Mesendoderm (in vitro differentiated cells): Measurements from ENCODE around the gene MRPS18C.

Source experiments
- DNase-seq: peaks from one replicate; pipeline ENCODE4 v3.0.0; 2013
- H2AK5ac ChIP-seq: 2 replicates; pipeline ENCODE4 v1.6.1; 2013; ENCODE audit warnings: low read length, inconsistent platforms
- H2BK120ac ChIP-seq: 2 replicates; pipeline ENCODE4 v1.6.1; 2013; ENCODE audit warnings: low read depth, mild to moderate bottlenecking, low read length, moderate library complexity, mixed read lengths
- H2BK15ac ChIP-seq: replicated peaks from 2 replicates; pipeline ENCODE4 v1.6.1; 2013; ENCODE audit warnings: low read depth, mild to moderate bottlenecking, moderate library complexity
- H2BK5ac ChIP-seq: 2 replicates; pipeline ENCODE4 v1.6.1; 2013; ENCODE audit warnings: low read length, inconsistent platforms
- H3K18ac ChIP-seq: 2 replicates; pipeline ENCODE4 v1.6.1; 2013; ENCODE audit warnings: mild to moderate bottlenecking, low read length, mixed read lengths
- H3K23ac ChIP-seq: one replicate; pipeline ENCODE4 v1.6.1; 2013; ENCODE audit warnings: low read length
- H3K27ac ChIP-seq: 2 replicates; pipeline ENCODE4 v1.5.1; 2013; ENCODE audit warnings: low read depth, mild to moderate bottlenecking, inconsistent platforms, low read length, moderate library complexity
- H3K27me3 ChIP-seq: 2 replicates; pipeline ENCODE4 v1.6.1; 2013; ENCODE audit warnings: low read length, control low read depth, mild to moderate bottlenecking, inconsistent platforms; ENCODE audit not compliant: insufficient read depth, poor library complexity
- H3K36me3 ChIP-seq: 2 replicates; pipeline ENCODE4 v1.6.1; 2013; ENCODE audit warnings: low read length, inconsistent platforms; ENCODE audit not compliant: control insufficient read depth, insufficient read depth
- H3K4ac ChIP-seq: one replicate; pipeline ENCODE4 v1.6.1; 2013; ENCODE audit warnings: low read depth, mild to moderate bottlenecking, low read length, moderate library complexity
- H3K4me1 ChIP-seq: 2 replicates; pipeline ENCODE4 v1.6.1; 2013; ENCODE audit warnings: low read depth, low read length, inconsistent platforms; ENCODE audit not compliant: control insufficient read depth
- H3K4me2 ChIP-seq: 2 replicates; pipeline ENCODE4 v1.6.1; 2013; ENCODE audit warnings: low read length
- H3K4me3 ChIP-seq: 2 replicates; pipeline ENCODE4 v1.5.1; 2013; ENCODE audit warnings: mild to moderate bottlenecking, low read length
- H3K56ac ChIP-seq: one replicate; pipeline ENCODE4 v1.6.1; 2013; ENCODE audit warnings: low read length
- H3K79me1 ChIP-seq: 2 replicates; pipeline ENCODE4 v1.6.1; 2013; ENCODE audit warnings: low read length, inconsistent platforms
- H3K79me2 ChIP-seq: 2 replicates; pipeline ENCODE4 v1.6.1; 2013; ENCODE audit warnings: mild to moderate bottlenecking, low read length; ENCODE audit not compliant: control insufficient read depth, insufficient read depth
- H3K9ac ChIP-seq: 2 replicates; pipeline ENCODE4 v1.6.1; 2013; ENCODE audit warnings: low read length, inconsistent platforms
- H4K5ac ChIP-seq: one replicate; pipeline ENCODE4 v1.6.1; 2013; ENCODE audit warnings: low read length
- H4K8ac ChIP-seq: one replicate; pipeline ENCODE4 v1.6.1; 2013; ENCODE audit warnings: low read depth, mild to moderate bottlenecking, control low read depth, low read length, moderate library complexity
- whole genome bisulfite sequencing: extraction: QIAGEN DNeasy Blood & Tissue Kit; methylation state at CpG from one replicate; pipeline ENCODE4 v1.1.7; 2013; ENCODE audit warnings: low lambda C conversion rate, missing lambda C conversion rate; ENCODE audit not compliant: insufficient coverage; ENCODE audit errors: extremely low coverage; 5-methylcytosine and 5-hydroxymethylcytosine counted together

Gene MRPS18C

GRCh38 chr4:83454686-83455085 is 1.2 kb upstream of the MRPS18C start:
- Histone ChIP-seq H3K79me2 (peaks cover 14% of the 10 kb centered on the region), H3K9ac (peak overlapping the region; percentile 95), H2BK15ac (no peak overlapping the region), H3K4me2 (peak overlapping the region; percentile 92), H3K4me1 (peaks cover 3% of the 10 kb centered on the region), H4K8ac (peak overlapping the region; percentile 76), H3K79me1 (peaks cover 9% of the 10 kb centered on the region), H3K27me3 (no peaks in the 10 kb centered on the region), H3K4me3 (peak overlapping the region; percentile 96), H3K4ac (no peak overlapping the region), H3K27ac (no peak overlapping the region), H2BK120ac (no peak overlapping the region), H3K56ac (peak overlapping the region; percentile 97), H3K23ac (no peak overlapping the region), H3K18ac (no peak overlapping the region), H3K36me3 (no peaks in the 10 kb centered on the region), H2AK5ac (no peak overlapping the region), H4K5ac (no peak overlapping the region), H2BK5ac (no peak overlapping the region)
- DNase-seq: no peak
- no CpG with 5 or more reads among the region's 6 CpGs for WGBS

GRCh38 chr4:83456184-83456501 is 285 bp downstream of the MRPS18C start:
- WGBS: no CpG with 5 or more reads among the region's 7 CpGs
- H2BK15ac ChIP-seq: no peak overlapping the region
- no peaks in the 10 kb centered on the region for H3K36me3 ChIP-seq
- H3K4me3 ChIP-seq: peak overlapping the region; percentile 95
- no peak overlapping the region for H3K4ac ChIP-seq
- H3K79me2 ChIP-seq: peaks cover 14% of the 10 kb centered on the region
- H3K27ac ChIP-seq: no peak overlapping the region
- peak overlapping the region; percentile 36 for H4K5ac ChIP-seq
- H3K18ac ChIP-seq: no peak overlapping the region
- H3K79me1 ChIP-seq: peaks cover 9% of the 10 kb centered on the region
- peaks cover 3% of the 10 kb centered on the region for H3K4me1 ChIP-seq
- no peak overlapping the region for H3K23ac ChIP-seq
- H2BK120ac ChIP-seq: no peak overlapping the region
- H3K27me3 ChIP-seq: no peaks in the 10 kb centered on the region
- no peak overlapping the region for H2AK5ac ChIP-seq
- peak overlapping the region; percentile 71 for H3K4me2 ChIP-seq
- H4K8ac ChIP-seq: no peak overlapping the region
- DNase-seq: no peak
- H2BK5ac ChIP-seq: no peak overlapping the region
- peak overlapping the region; percentile 88 for H3K56ac ChIP-seq
- peak overlapping the region; percentile 83 for H3K9ac ChIP-seq

- no peaks in the 10 kb centered on the region for H3K27me3 ChIP-seq
- no peak overlapping the region for H3K4me3 ChIP-seq
- H3K4ac ChIP-seq: no peak overlapping the region
- no peak overlapping the region for H3K9ac ChIP-seq
- H3K36me3 ChIP-seq: no peaks in the 10 kb centered on the region
- H3K4me1 ChIP-seq: no peaks in the 10 kb centered on the region
- no peak overlapping the region for H3K4me2 ChIP-seq
- no peak overlapping the region for H2BK5ac ChIP-seq
- H3K27ac ChIP-seq: no peak overlapping the region
- H3K79me2 ChIP-seq: no peaks in the 10 kb centered on the region
- no peak overlapping the region for H2BK15ac ChIP-seq
- H4K8ac ChIP-seq: no peak overlapping the region
- DNase-seq: no peak
- no peak overlapping the region for H2AK5ac ChIP-seq
- no peak overlapping the region for H2BK120ac ChIP-seq
- no CpG with 5 or more reads among the region's 4 CpGs for WGBS
- H3K79me1 ChIP-seq: no peaks in the 10 kb centered on the region
- no peak overlapping the region for H3K56ac ChIP-seq
- H3K18ac ChIP-seq: no peak overlapping the region
- no peak overlapping the region for H4K5ac ChIP-seq
- no peak overlapping the region for H3K23ac ChIP-seq
Measured at GRCh38 chr4:83473423-83473822, 17.6 kb downstream of the MRPS18C start.

GRCh38 chr4:83473966-83474365 is 18.1 kb downstream of the MRPS18C start:
- H3K27me3 ChIP-seq: no peaks in the 10 kb centered on the region
- no peak overlapping the region for H3K4me2 ChIP-seq
- H2AK5ac ChIP-seq: no peak overlapping the region
- H2BK120ac ChIP-seq: no peak overlapping the region
- H3K56ac ChIP-seq: no peak overlapping the region
- whole genome bisulfite sequencing: no CpG with 5 or more reads among the region's 2 CpGs
- no peaks in the 10 kb centered on the region for H3K79me2 ChIP-seq
- H3K27ac ChIP-seq: no peak overlapping the region
- H3K9ac ChIP-seq: no peak overlapping the region
- DNase-seq: no peak
- no peak overlapping the region for H3K18ac ChIP-seq
- no peaks in the 10 kb centered on the region for H3K4me1 ChIP-seq
- no peaks in the 10 kb centered on the region for H3K36me3 ChIP-seq
- H3K79me1 ChIP-seq: no peaks in the 10 kb centered on the region
- no peak overlapping the region for H2BK5ac ChIP-seq
- no peak overlapping the region for H3K4me3 ChIP-seq
- no peak overlapping the region for H2BK15ac ChIP-seq
- no peak overlapping the region for H4K5ac ChIP-seq
- no peak overlapping the region for H3K23ac ChIP-seq
- no peak overlapping the region for H3K4ac ChIP-seq
- no peak overlapping the region for H4K8ac ChIP-seq

- Histone ChIP-seq H2AK5ac (no peak within 1 kb of the TSS), H3K27ac (peak within 1 kb of the TSS; percentile 94)
- no CpG with 5 or more reads among the region's 93 CpGs for WGBS
Measured at GRCh38 chr4:83484500-83485461, 28.9 kb downstream of the MRPS18C start, which contains the start of gene ABRAXAS1. Gene ABRAXAS1, minus strand, starts transcription at chr4:83485100. Its CDS starts 28 bp downstream, at chr4:83485072.

More at GRCh38 chr4:83484500-83485461, 28.9 kb downstream of the MRPS18C start, which contains the start of gene ABRAXAS1:
- Histone ChIP-seq H3K4me1 (no peaks in the 10 kb centered on the region), H3K4ac (peak within 1 kb of the TSS; percentile 4), H3K9ac (peak within 1 kb of the TSS; percentile 91), H2BK120ac (no peak within 1 kb of the TSS), H3K4me2 (peak within 1 kb of the TSS; percentile 76), H3K23ac (peak within 1 kb of the TSS; percentile 11), H2BK15ac (no peak within 1 kb of the TSS), H4K8ac (no peak within 1 kb of the TSS), H3K36me3 (no peaks in the 10 kb centered on the region), H3K27me3 (no peaks in the 10 kb centered on the region), H3K18ac (peak within 1 kb of the TSS; percentile 69), H3K4me3 (peak within 1 kb of the TSS; percentile 90), H3K79me1 (no peaks in the 10 kb centered on the region), H3K79me2 (no peaks in the 10 kb centered on the region), H2BK5ac (no peak within 1 kb of the TSS), H4K5ac (no peak within 1 kb of the TSS), H3K56ac (peak within 1 kb of the TSS; percentile 98)
- DNase-seq: peak; percentile 98
